HG03565 (cell line): ENCODE results near the gene CENPL.
"Not testable (repeated sequence)": the region's sequence is repeated elsewhere in the genome, so short reads cannot be mapped to it uniquely, and the experiment has no call there.

Experiments used
- ATAC-seq: cut with Tn5 transposase; IDR thresholded peaks from one replicate; pipeline ENCODE4 v1.9.1; 2021; ENCODE audit warnings: mild to moderate bottlenecking, moderate library complexity; ENCODE audit not compliant: unreplicated experiment

CENPL gene

GRCh38 chr1:173764331-173764730 lies 60.4 kb downstream of the CENPL start:
- not testable (repeated sequence) for ATAC-seq

DNA sequence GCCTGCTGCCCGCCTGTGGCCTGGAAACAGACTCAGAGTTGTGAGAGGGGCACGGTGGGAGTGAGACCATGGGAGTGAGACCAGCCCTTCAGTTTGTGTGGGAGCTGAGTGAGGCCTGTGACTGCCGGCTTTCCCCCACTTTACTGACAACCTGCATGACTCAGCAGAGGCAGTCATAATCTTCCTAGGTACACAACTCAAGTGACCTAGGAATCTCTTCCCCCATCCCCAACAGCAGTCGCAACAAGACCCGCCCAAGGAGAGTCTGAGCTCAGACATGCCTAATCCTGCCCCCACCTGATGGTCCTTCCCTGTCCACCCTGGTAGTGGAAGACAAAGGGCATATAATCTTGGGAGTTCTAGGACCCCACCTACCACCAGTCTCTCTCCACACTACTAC lies 65.7 kb downstream of the CENPL start:
- no peak for ATAC-seq

DNA sequence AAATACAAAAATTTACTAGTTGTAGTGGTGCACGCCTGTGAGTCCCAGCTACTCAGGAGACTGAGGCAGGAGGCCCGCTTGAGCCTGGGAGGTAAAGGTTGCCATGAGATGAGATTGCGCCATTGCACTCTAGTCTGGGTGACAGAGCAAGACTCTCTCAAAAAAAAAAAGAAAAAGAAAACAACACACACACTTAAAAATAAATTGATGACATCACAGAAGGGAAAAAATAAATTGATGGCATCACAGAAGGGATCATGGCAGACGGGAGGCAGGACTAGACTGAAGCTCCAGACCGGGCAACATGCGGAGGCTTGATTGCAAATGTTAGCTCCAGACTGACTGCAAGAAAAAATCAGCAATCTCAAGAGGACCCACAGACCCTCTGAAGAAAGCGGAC lies 66.6 kb downstream of the CENPL start:
- ATAC-seq = no peak

DNA sequence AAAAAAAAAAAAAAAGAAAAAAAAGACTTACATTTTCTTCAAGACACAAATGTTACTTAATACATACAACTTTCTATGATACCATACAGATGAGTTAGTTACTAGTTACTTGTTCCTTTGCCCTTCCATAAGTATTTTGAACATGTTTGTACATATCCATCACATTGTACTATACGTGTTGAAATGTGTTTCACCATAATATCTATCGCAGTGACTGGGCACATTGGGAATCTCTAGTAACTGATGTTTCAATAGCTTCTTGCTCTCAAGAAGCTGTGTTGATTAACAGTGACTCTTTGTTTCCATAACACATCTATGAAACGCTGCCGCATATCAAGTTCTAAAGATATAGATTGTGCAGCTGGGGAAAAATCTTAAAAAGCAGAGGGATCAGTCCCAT lies 67.0 kb downstream of the CENPL start:
- ATAC-seq = no peak

- no peak for ATAC-seq
Observed at GRCh38 chr1:173753830-173754229, 70.9 kb downstream of the CENPL start.
